Measurements from ENCODE around the gene UMAD1.

GRCh38 chr7:7897949-7898515 lies 257.5 kb downstream of the UMAD1 start:
- no peak for TF ChIP-seq POLR2A (IDR thresholded peaks at IDR 0.05)
- TF ChIP-seq CTCF (IDR thresholded peaks at IDR 0.05) = no peak
